Measurements from ENCODE around the gene DNAAF1.

DNA sequence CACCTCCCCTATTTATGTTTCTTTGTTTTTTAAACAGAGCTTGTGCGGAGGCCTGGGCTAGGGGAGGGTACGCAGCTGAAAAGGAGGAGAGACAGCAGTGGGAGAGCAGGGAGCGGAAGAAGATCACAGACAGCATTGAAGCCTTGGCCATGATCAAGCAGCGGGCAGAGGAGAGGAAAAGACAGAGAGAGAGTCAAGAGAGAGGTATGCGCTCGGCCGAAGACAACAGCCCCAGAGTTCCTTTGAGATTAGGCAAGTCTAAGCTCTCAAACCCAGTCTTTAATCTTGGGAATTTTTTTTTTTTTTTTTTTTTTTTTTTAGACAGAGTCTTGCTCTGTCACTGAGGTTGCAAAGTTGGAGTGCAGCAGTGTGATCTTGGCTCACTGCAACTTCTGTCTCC is 20.6 kb downstream of the DNAAF1 start:
- TF ChIP-seq, protein P1, sequence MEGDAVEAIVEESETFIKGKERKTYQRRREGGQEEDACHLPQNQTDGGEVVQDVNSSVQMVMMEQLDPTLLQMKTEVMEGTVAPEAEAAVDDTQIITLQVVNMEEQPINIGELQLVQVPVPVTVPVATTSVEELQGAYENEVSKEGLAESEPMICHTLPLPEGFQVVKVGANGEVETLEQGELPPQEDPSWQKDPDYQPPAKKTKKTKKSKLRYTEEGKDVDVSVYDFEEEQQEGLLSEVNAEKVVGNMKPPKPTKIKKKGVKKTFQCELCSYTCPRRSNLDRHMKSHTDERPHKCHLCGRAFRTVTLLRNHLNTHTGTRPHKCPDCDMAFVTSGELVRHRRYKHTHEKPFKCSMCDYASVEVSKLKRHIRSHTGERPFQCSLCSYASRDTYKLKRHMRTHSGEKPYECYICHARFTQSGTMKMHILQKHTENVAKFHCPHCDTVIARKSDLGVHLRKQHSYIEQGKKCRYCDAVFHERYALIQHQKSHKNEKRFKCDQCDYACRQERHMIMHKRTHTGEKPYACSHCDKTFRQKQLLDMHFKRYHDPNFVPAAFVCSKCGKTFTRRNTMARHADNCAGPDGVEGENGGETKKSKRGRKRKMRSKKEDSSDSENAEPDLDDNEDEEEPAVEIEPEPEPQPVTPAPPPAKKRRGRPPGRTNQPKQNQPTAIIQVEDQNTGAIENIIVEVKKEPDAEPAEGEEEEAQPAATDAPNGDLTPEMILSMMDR (IDR thresholded peaks at IDR 0.05): no peak
- TF ChIP-seq POLR2A (IDR thresholded peaks at IDR 0.05): no peak
